ENCODE measurements around the gene DIO3.

DIO3 gene

GRCh38 chr14:101581806-101582205 is 20.5 kb downstream of the DIO3 start:
- Histone ChIP-seq H3K36me3 (ENCODE audit: control insufficient read depth, insufficient read depth, low read length) (no peaks in the 10 kb centered on the region), H3K9me3 (ENCODE audit: control insufficient read depth, low read length) (no peaks in the 10 kb centered on the region), H3K27me3 (ENCODE audit: control insufficient read depth, insufficient read depth, low read length, poor library complexity, severe bottlenecking) (no peaks in the 10 kb centered on the region), H3K4me3 (ENCODE audit: insufficient read depth, low read depth, low read length) (no peak overlapping the region), H3K4me1 (ENCODE audit: control insufficient read depth, insufficient read depth, low read length) (peaks cover 4% of the 10 kb centered on the region), H3K27ac (ENCODE audit: insufficient read depth, low read depth, low read length, poor library complexity, severe bottlenecking) (no peak overlapping the region)
- WGBS, 2 experiments = 91 to 96% methylated on average over 9 of the region's 9 CpGs

GRCh38 chr14:101582294-101582693 is 21.0 kb downstream of the DIO3 start:
- no peaks in the 10 kb centered on the region for H3K9me3 ChIP-seq (ENCODE audit: control insufficient read depth, low read length)
- WGBS, 2 experiments = 91 to 94% methylated on average over 5 of the region's 5 CpGs
- H3K27ac ChIP-seq (ENCODE audit: insufficient read depth, low read depth, low read length, poor library complexity, severe bottlenecking) = no peak overlapping the region
- no peaks in the 10 kb centered on the region for H3K27me3 ChIP-seq (ENCODE audit: control insufficient read depth, insufficient read depth, low read length, poor library complexity, severe bottlenecking)
- no peaks in the 10 kb centered on the region for H3K36me3 ChIP-seq (ENCODE audit: control insufficient read depth, insufficient read depth, low read length)
- no peak overlapping the region for H3K4me3 ChIP-seq (ENCODE audit: insufficient read depth, low read depth, low read length)
- H3K4me1 ChIP-seq (ENCODE audit: control insufficient read depth, insufficient read depth, low read length) = peaks cover 7% of the 10 kb centered on the region

DNA sequence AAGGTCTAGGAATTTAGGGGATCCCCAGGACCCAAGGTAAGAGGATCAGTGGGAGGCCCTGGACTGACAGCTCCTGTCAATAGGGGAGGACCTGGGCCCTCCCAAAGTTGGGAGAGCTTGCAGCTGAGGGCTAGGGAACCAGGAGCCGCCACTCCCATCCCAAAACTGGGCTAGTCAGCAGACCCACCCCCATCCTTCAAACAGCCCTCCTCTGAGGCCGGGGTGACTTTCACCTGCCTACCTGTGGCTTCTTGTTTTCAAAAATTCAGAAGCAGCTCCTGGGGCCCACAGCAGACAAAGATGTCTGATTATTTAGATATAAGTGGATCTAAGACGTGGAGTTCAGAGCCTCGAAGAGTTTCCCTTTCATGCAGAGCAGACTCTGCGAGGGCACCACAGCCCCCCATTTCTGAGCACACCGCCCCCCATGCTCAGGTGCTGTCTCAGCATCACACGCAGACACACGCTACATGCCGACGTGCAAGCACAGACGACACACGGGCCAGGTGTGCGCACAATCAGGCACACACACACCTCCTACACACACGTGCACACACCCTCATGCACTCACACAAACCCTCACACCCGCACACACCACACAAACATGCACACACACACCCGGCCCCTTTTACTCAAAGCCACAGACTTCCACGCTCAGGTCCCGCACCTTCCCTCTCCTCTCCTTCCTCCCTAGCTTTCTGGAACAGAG is 21.9 kb downstream of the DIO3 start:
- no peaks in the 10 kb centered on the region for H3K27me3 ChIP-seq (ENCODE audit: control insufficient read depth, insufficient read depth, low read length, poor library complexity, severe bottlenecking)

GRCh38 chr14:101583715-101584054 is 22.4 kb downstream of the DIO3 start:
- Histone ChIP-seq H3K27me3 (ENCODE audit: control insufficient read depth, insufficient read depth, low read length, poor library complexity, severe bottlenecking) (no peaks in the 10 kb centered on the region), H3K27ac (ENCODE audit: insufficient read depth, low read depth, low read length, poor library complexity, severe bottlenecking) (no peak overlapping the region), H3K4me1 (ENCODE audit: control insufficient read depth, insufficient read depth, low read length) (peaks cover 19% of the 10 kb centered on the region), H3K36me3 (ENCODE audit: control insufficient read depth, insufficient read depth, low read length) (no peaks in the 10 kb centered on the region), H3K9me3 (ENCODE audit: control insufficient read depth, low read length) (no peaks in the 10 kb centered on the region), H3K4me3 (ENCODE audit: insufficient read depth, low read depth, low read length) (no peak overlapping the region)
- 94 to 96% methylated on average over 7 of the region's 7 CpGs for WGBS, 2 experiments

More for the DNA sequence above, 21.9 kb downstream of the DIO3 start:
- Histone ChIP-seq H3K9me3 (ENCODE audit: control insufficient read depth, low read length) (no peaks in the 10 kb centered on the region), H3K4me1 (ENCODE audit: control insufficient read depth, insufficient read depth, low read length) (peaks cover 14% of the 10 kb centered on the region), H3K27ac (ENCODE audit: insufficient read depth, low read depth, low read length, poor library complexity, severe bottlenecking) (no peak overlapping the region), H3K4me3 (ENCODE audit: insufficient read depth, low read depth, low read length) (no peak overlapping the region), H3K36me3 (ENCODE audit: control insufficient read depth, insufficient read depth, low read length) (no peaks in the 10 kb centered on the region)
- 94% methylated on average over 18 of the region's 18 CpGs for WGBS, 2 experiments

GRCh38 chr14:101584055-101584859 is 23.0 kb downstream of the DIO3 start:
- H3K4me3 ChIP-seq (ENCODE audit: insufficient read depth, low read depth, low read length) = no peak overlapping the region
- no peaks in the 10 kb centered on the region for H3K36me3 ChIP-seq (ENCODE audit: control insufficient read depth, insufficient read depth, low read length)
- peaks cover 25% of the 10 kb centered on the region for H3K4me1 ChIP-seq (ENCODE audit: control insufficient read depth, insufficient read depth, low read length)
- H3K27me3 ChIP-seq (ENCODE audit: control insufficient read depth, insufficient read depth, low read length, poor library complexity, severe bottlenecking) = no peaks in the 10 kb centered on the region
- 95% methylated on average over 54 of the region's 54 CpGs for WGBS, 2 experiments
- H3K9me3 ChIP-seq (ENCODE audit: control insufficient read depth, low read length) = no peaks in the 10 kb centered on the region
- H3K27ac ChIP-seq (ENCODE audit: insufficient read depth, low read depth, low read length, poor library complexity, severe bottlenecking) = no peak overlapping the region

DNA sequence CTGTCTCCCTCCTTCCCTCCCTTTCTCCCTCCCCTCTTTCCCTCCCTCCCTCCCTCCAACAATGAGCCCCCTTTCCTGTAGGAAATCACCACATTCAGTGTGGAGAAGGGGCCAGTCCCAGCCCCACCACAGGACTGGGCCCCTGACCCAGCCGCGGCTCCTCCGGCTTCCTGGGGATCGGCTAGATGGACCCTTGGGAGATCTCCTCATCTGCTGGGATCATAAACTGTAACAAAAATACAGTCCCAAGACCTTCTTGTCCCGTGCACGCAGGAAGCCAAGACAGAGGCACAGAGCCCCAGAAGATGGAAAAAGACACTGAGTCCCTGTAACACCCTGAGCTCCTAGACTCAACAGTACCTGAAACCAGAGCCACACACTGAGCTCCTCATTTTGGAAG is 23.9 kb downstream of the DIO3 start:
- Histone ChIP-seq H3K4me1 (ENCODE audit: control insufficient read depth, insufficient read depth, low read length) (peaks cover 26% of the 10 kb centered on the region), H3K36me3 (ENCODE audit: control insufficient read depth, insufficient read depth, low read length) (no peaks in the 10 kb centered on the region), H3K27ac (ENCODE audit: insufficient read depth, low read depth, low read length, poor library complexity, severe bottlenecking) (no peak overlapping the region), H3K27me3 (ENCODE audit: control insufficient read depth, insufficient read depth, low read length, poor library complexity, severe bottlenecking) (no peaks in the 10 kb centered on the region), H3K4me3 (ENCODE audit: insufficient read depth, low read depth, low read length) (no peak overlapping the region), H3K9me3 (ENCODE audit: control insufficient read depth, low read length) (no peaks in the 10 kb centered on the region)
- 93 to 96% methylated on average over 6 of the region's 6 CpGs for WGBS, 2 experiments

DNA sequence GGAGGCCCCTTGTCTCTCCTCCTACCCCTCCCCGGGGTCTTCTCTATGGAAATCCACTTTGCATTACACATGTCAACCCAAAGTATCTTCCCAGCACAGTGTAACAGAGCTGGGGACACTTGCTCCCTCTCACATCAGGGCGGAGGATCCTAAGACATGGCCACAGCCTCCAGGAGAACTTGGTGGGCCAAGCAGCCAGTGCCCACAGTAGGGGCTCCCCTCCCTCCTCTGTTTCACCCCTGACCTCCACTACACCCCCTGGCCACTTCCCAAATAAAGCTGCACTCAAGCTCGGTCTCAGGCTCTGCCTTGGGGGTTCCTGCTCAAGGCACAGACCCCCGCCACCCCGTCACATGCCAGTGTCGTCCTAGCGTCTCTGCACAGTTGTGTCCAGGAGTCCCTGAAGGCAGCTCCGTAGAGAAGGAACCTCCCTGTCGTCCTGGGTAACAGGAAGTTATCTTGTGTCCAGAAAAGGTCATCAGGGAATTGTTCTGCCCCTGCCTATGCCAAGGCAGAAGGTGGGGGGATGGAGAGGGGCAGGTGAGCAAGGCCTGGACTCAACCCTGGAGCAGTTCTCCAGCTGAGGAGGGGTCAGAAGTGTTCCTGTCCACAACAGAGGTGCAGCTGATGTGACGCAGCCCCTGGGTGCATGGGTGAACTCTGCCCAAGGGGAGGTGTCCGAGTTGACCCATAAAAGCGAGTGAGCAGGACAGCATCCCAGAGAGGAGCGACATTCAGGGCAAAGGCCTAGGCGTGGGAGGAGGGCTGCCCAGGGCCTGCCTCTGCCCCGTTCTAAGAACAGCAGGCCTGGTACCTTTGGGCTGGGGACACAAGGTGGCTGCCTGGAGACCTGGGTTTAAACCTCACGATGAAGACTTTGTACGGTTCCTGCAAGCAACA is 25.5 kb downstream of the DIO3 start:
- Histone ChIP-seq H3K36me3 (ENCODE audit: control insufficient read depth, insufficient read depth, low read length) (no peaks in the 10 kb centered on the region), H3K27me3 (ENCODE audit: control insufficient read depth, insufficient read depth, low read length, poor library complexity, severe bottlenecking) (no peaks in the 10 kb centered on the region), H3K27ac (ENCODE audit: insufficient read depth, low read depth, low read length, poor library complexity, severe bottlenecking) (no peak overlapping the region), H3K4me3 (ENCODE audit: insufficient read depth, low read depth, low read length) (no peak overlapping the region), H3K4me1 (ENCODE audit: control insufficient read depth, insufficient read depth, low read length) (peaks cover 26% of the 10 kb centered on the region), H3K9me3 (ENCODE audit: control insufficient read depth, low read length) (no peaks in the 10 kb centered on the region)
- WGBS, 2 experiments = 89 to 91% methylated on average over 17 of the region's 17 CpGs

DNA sequence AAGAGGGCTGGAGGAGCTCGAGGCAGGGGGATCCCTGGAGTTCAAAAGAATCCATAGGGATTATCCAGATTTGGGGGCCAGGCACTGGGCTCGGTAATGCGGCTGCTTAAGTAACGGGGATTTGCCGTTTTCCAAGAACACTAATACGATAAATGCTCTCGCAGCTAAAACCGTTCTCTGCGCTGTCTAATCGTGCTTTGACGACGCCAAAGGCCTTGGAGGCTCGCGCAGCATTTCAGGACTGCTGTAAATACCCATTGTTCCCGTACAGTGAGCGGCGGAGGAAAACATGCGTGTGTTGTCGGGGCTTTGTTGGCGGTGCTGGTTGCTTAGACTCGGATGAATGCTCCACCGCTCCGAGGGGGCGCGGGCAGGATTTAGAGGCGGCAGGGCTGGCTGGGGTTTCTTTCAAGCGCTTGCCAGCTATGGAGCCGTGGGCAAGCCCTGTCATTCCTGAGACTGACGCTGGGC is 26.2 kb downstream of the DIO3 start:
- Histone ChIP-seq H3K27me3 (ENCODE audit: control insufficient read depth, insufficient read depth, low read length, poor library complexity, severe bottlenecking) (no peaks in the 10 kb centered on the region), H3K36me3 (ENCODE audit: control insufficient read depth, insufficient read depth, low read length) (no peaks in the 10 kb centered on the region), H3K9me3 (ENCODE audit: control insufficient read depth, low read length) (no peaks in the 10 kb centered on the region), H3K4me1 (ENCODE audit: control insufficient read depth, insufficient read depth, low read length) (peaks cover 26% of the 10 kb centered on the region), H3K4me3 (ENCODE audit: insufficient read depth, low read depth, low read length) (no peak overlapping the region), H3K27ac (ENCODE audit: insufficient read depth, low read depth, low read length, poor library complexity, severe bottlenecking) (no peak overlapping the region)
- 89 to 93% methylated on average over 29 of the region's 29 CpGs for WGBS, 2 experiments

GRCh38 chr14:101588286-101588975 is 27.1 kb downstream of the DIO3 start:
- no peak overlapping the region for H3K4me3 ChIP-seq (ENCODE audit: insufficient read depth, low read depth, low read length)
- H3K9me3 ChIP-seq (ENCODE audit: control insufficient read depth, low read length) = no peaks in the 10 kb centered on the region
- H3K36me3 ChIP-seq (ENCODE audit: control insufficient read depth, insufficient read depth, low read length) = no peaks in the 10 kb centered on the region
- H3K27me3 ChIP-seq (ENCODE audit: control insufficient read depth, insufficient read depth, low read length, poor library complexity, severe bottlenecking) = no peaks in the 10 kb centered on the region
- H3K4me1 ChIP-seq (ENCODE audit: control insufficient read depth, insufficient read depth, low read length) = peaks cover 26% of the 10 kb centered on the region
- no peak overlapping the region for H3K27ac ChIP-seq (ENCODE audit: insufficient read depth, low read depth, low read length, poor library complexity, severe bottlenecking)
- WGBS, 2 experiments = 85 to 87% methylated on average over 17 of the region's 17 CpGs

Data from ectodermal cell (in vitro differentiated cells).